Panc1 (cell line): ENCODE measurements around the gene ARHGEF5. TPM values are rescaled to one million over a fixed set of nuclear protein-coding genes. Genes with fewer than 3 reads are reported as not detected.

ENCODE experiments used
- ATAC-seq: fragments of 200-7000 bp; cut with Tn5 transposase; 2 replicates; pipeline ENCODE4 v1.9.1; 2020; ENCODE audit warnings: mild to moderate bottlenecking, moderate library complexity
- BruUV-seq: library from RNA; stranded (reverse); fragments of 400-500 nt; replicated peaks from 2 replicates; lab custom pipeline; 2021; lab: Mats Ljungman, UMichigan
- CTCF ChIA-PET: fragments of 300-600 bp; sonication (Branson Sonifier 250); formaldehyde crosslinking; loops from one replicate; lab custom pipeline; 2022; ENCODE audit warnings: antibody characterized with exemption; lab: Charles Lee
- POLR2A ChIA-PET: fragments of 300-600 bp; sonication (Branson Sonifier 250); formaldehyde crosslinking; loops from one replicate; lab custom pipeline; 2022; ENCODE audit warnings: antibody characterized with exemption; lab: Charles Lee
- DNase-seq: peaks from one replicate; pipeline ENCODE4 v3.0.0-alpha.2; 2010; ENCODE audit warnings: low read depth, low spot score
- H3K27ac ChIP-seq: 2 replicates; pipeline ENCODE4 v1.5.1; 2011; ENCODE audit warnings: mild to moderate bottlenecking, low read length, inconsistent platforms
- H3K27me3 ChIP-seq: fragments of 200-500 bp; sonication (Bioruptor generic); 2 replicates; pipeline ENCODE4 v1.6.0; 2014; ENCODE audit warnings: low read length, inconsistent platforms; ENCODE audit not compliant: control insufficient read depth, insufficient read depth
- H3K36me3 ChIP-seq: fragments of 200-500 bp; sonication (Bioruptor generic); 2 replicates; pipeline ENCODE4 v1.5.1; 2014; ENCODE audit warnings: inconsistent platforms, mild to moderate bottlenecking, low read length, moderate library complexity; ENCODE audit not compliant: control insufficient read depth, insufficient read depth
- H3K4me1 ChIP-seq: 2 replicates; pipeline ENCODE4 v1.5.1; 2011; ENCODE audit warnings: inconsistent platforms, mild to moderate bottlenecking, low read length, moderate library complexity; ENCODE audit not compliant: control insufficient read depth, insufficient read depth
- H3K4me3 ChIP-seq, 2 experiments: 2 replicates each; pipeline ENCODE4 v1.5.1; 2011 to 2012; ENCODE audit warnings: low read depth in 2 of 2, low read length in 2 of 2, mild to moderate bottlenecking in 2 of 2, inconsistent platforms in 1 of 2, moderate library complexity in 1 of 2
- H3K9me3 ChIP-seq: fragments of 200-500 bp; sonication (Bioruptor generic); 2 replicates; pipeline ENCODE4 v1.5.1; 2014; ENCODE audit warnings: low read depth, mild to moderate bottlenecking, inconsistent platforms, low read length, moderate library complexity; ENCODE audit not compliant: control insufficient read depth, insufficient read depth
- POLR2AphosphoS5 ChIP-seq: IDR thresholded peaks from 2 replicates; pipeline ENCODE4 v1.6.1; 2012; ENCODE audit warnings: mild to moderate bottlenecking, low read depth, low read length, moderate library complexity
- SIN3A ChIP-seq: IDR thresholded peaks from 2 replicates; pipeline ENCODE4 v1.6.1; 2012; ENCODE audit warnings: low read depth, mild to moderate bottlenecking, low read length, moderate library complexity, borderline replicate concordance; ENCODE audit not compliant: insufficient read depth
- TCF7L2 ChIP-seq: IDR thresholded peaks from 2 replicates; pipeline ENCODE4 v1.6.1; 2011; ENCODE audit warnings: mild to moderate bottlenecking, low read depth, low read length, inconsistent platforms
- in situ Hi-C: cut with HindIII; loops from 2 replicates; pipeline ENCODE4 v1.10.0; 2016; ENCODE audit warnings: low sequenced_read_pairs, low pct_unique_long_range_greater_than_20kb
- intact Hi-C: fragments of 100-400 bp; cut with micrococcal nuclease; formaldehyde crosslinking; loops from one replicate; pipeline ENCODE4 v1.10.0; 2022; ENCODE audit not compliant: unreplicated experiment
- total RNA-seq: library from RNA; stranded (reverse); gene quantifications from one replicate; pipeline ENCODE4 v1.2.1, GENCODE V29; 2021; ENCODE audit not compliant: unreplicated experiment
- TF ChIP-seq, protein P1 (sequence below): fragments of 450-650 bp; IDR thresholded peaks from 2 replicates; pipeline ENCODE4 v1.5.1; 2017; ENCODE audit warnings: mild to moderate bottlenecking
- TF ChIP-seq, protein P2 (sequence below), 2 experiments: IDR thresholded peaks; 2 replicates each; pipeline ENCODE4 v1.6.1; 2011 to 2012; ENCODE audit warnings: low read depth in 2 of 2, control low read depth in 1 of 2, low read length in 1 of 2, mild to moderate bottlenecking in 1 of 2, moderate library complexity in 1 of 2; ENCODE audit not compliant: insufficient read depth in 1 of 2

ARHGEF5 gene
- total RNA-seq, 1 experiment from 2014 or later = 37.1 TPM

DNA sequence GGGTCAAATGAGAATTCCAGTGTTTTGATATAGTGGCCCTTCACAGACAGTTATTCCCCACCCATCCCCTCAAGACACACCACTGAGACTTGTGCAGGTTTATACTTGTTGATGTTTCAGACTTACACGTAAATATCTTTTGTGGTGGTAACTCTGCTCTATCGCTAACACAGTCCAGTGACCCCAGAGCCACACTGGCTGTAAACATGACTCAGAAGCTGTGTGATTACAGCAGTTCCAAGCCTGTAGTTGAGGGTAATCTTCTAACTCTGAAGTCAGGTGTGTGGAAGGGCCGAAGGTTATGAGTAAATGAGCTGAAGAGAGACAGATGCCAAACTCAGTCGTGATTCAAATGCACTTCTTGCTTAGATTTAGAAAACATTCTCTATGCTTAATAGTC is 28.9 kb downstream of the ARHGEF5 start:
- POLR2A ChIA-PET = no interaction called here
- BruUV-seq = no TSS peak
- no peak for DNase-seq
- Histone ChIP-seq H3K4me1 (peaks cover 19% of the 10 kb centered on the region), H3K27me3 (no peaks in the 10 kb centered on the region), H3K9me3 (no peaks in the 10 kb centered on the region), H3K36me3 (no peaks in the 10 kb centered on the region), H3K27ac (peak overlapping the region; percentile 60), H3K4me3 (peak overlapping the region in 1 of 2 experiments; percentile 25; a peak in 3 of 4 replicates)
- ATAC-seq = peak; percentile 83
- no peak for TF ChIP-seq SIN3A
- TF ChIP-seq, protein P1, sequence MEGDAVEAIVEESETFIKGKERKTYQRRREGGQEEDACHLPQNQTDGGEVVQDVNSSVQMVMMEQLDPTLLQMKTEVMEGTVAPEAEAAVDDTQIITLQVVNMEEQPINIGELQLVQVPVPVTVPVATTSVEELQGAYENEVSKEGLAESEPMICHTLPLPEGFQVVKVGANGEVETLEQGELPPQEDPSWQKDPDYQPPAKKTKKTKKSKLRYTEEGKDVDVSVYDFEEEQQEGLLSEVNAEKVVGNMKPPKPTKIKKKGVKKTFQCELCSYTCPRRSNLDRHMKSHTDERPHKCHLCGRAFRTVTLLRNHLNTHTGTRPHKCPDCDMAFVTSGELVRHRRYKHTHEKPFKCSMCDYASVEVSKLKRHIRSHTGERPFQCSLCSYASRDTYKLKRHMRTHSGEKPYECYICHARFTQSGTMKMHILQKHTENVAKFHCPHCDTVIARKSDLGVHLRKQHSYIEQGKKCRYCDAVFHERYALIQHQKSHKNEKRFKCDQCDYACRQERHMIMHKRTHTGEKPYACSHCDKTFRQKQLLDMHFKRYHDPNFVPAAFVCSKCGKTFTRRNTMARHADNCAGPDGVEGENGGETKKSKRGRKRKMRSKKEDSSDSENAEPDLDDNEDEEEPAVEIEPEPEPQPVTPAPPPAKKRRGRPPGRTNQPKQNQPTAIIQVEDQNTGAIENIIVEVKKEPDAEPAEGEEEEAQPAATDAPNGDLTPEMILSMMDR = no peak
- TF ChIP-seq POLR2AphosphoS5 = no peak
- TF ChIP-seq, protein P2, sequence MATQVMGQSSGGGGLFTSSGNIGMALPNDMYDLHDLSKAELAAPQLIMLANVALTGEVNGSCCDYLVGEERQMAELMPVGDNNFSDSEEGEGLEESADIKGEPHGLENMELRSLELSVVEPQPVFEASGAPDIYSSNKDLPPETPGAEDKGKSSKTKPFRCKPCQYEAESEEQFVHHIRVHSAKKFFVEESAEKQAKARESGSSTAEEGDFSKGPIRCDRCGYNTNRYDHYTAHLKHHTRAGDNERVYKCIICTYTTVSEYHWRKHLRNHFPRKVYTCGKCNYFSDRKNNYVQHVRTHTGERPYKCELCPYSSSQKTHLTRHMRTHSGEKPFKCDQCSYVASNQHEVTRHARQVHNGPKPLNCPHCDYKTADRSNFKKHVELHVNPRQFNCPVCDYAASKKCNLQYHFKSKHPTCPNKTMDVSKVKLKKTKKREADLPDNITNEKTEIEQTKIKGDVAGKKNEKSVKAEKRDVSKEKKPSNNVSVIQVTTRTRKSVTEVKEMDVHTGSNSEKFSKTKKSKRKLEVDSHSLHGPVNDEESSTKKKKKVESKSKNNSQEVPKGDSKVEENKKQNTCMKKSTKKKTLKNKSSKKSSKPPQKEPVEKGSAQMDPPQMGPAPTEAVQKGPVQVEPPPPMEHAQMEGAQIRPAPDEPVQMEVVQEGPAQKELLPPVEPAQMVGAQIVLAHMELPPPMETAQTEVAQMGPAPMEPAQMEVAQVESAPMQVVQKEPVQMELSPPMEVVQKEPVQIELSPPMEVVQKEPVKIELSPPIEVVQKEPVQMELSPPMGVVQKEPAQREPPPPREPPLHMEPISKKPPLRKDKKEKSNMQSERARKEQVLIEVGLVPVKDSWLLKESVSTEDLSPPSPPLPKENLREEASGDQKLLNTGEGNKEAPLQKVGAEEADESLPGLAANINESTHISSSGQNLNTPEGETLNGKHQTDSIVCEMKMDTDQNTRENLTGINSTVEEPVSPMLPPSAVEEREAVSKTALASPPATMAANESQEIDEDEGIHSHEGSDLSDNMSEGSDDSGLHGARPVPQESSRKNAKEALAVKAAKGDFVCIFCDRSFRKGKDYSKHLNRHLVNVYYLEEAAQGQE (IDR thresholded peaks at IDR 0.05; ENCODE audit: insufficient read depth in 1 of 2, low read depth in 2 of 2, low read length in 1 of 2) = no peak
- no peak for TF ChIP-seq TCF7L2
- in situ Hi-C loops (no loop called here), intact Hi-C loops (no loop called here)
- CTCF ChIA-PET = no interaction called here

DNA sequence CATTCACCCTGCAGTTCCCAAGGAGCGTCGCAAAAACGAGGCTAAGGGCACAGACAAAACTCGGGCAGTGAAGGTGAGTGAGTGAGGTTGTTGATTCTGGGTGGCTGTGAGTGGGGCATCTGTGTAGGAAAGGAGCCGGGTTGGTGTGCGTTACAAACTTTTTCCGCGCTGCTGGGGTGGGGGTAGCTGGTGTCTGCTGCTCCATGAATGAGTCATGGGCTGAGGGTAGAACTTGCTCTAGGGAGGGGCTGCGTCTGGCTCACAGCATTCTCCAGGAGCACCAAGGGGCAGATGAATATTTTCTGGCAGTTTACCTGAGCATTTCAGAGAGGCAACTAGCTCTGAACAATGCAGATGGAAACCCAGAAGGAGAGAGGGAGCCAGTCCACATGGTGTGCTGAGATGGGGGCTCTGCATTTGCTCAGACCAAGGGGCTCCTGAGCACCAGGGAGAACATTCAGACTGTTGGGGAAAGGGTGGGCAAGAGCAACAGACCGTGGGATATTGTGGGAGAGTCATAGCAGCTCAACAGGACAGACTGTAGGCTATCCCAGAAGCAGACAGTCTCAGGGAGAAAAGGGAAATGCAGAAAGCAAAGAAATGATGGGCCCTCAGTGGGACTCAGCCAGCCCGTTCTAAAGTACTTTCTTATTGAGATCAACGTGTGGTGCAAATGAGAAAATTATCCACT is 29.5 kb downstream of the ARHGEF5 start:
- H3K4me1 ChIP-seq = peaks cover 19% of the 10 kb centered on the region
- H3K4me3 ChIP-seq = peak overlapping the region in 1 of 2 experiments; percentile 25; a peak in 3 of 4 replicates
- no peaks in the 10 kb centered on the region for H3K36me3 ChIP-seq
- peak; percentile 85 for ATAC-seq
- H3K9me3 ChIP-seq = no peaks in the 10 kb centered on the region
- no peak for TF ChIP-seq TCF7L2
- TF ChIP-seq, protein P2 (IDR thresholded peaks at IDR 0.05; ENCODE audit: insufficient read depth in 1 of 2, low read depth in 2 of 2, low read length in 1 of 2) = no peak
- TF ChIP-seq SIN3A = no peak
- TF ChIP-seq, protein P1 = no peak
- intact Hi-C loops = no loop called here
- ChIA-PET POLR2A (interaction anchor here (0.5 kb wide), 1 partner anchor 437 kb away, joined by 3 read pairs; no protein-coding TSS in a partner anchor), CTCF (no interaction called here)
- H3K27me3 ChIP-seq = no peaks in the 10 kb centered on the region
- no TSS peak for BruUV-seq
- in situ Hi-C loops = no loop called here
- peak overlapping the region; percentile 60 for H3K27ac ChIP-seq
- no peak for DNase-seq
